GM23338 (cell line): ENCODE measurements around the gene RASIP1. TPM values are rescaled to one million over a fixed set of nuclear protein-coding genes. Genes with fewer than 3 reads are reported as not detected.

Experiments
- ATAC-seq: fragments of 200-7000 bp; cut with Tn5 transposase; 3 replicates; pipeline ENCODE4 v1.9.1; 2020
- DNase-seq: peaks from one replicate; pipeline ENCODE4 v3.0.0-alpha.2; 2015; ENCODE audit warnings: low spot score
- H2AFZ ChIP-seq: fragments of 200-600 bp; sonication (generic); 2 replicates; pipeline ENCODE4 v1.8.0; 2016; ENCODE audit warnings: antibody characterized with exemption, mild to moderate bottlenecking, moderate library complexity
- H3F3A ChIP-seq: fragments of 200-600 bp; sonication (generic); replicated peaks from 2 replicates; pipeline ENCODE4 v1.8.0; 2017; ENCODE audit warnings: antibody characterized with exemption, mixed run types, low read depth
- H3K27ac ChIP-seq: fragments of 200-600 bp; sonication (generic); 2 replicates; pipeline ENCODE4 v1.6.1; 2016; ENCODE audit warnings: low read depth
- H3K27me3 ChIP-seq: fragments of 200-600 bp; sonication (generic); 2 replicates; pipeline ENCODE4 v1.8.0; 2016; ENCODE audit warnings: mild to moderate bottlenecking, mixed run types, moderate library complexity; ENCODE audit not compliant: insufficient read depth
- H3K36me3 ChIP-seq: fragments of 200-600 bp; sonication (generic); 2 replicates; pipeline ENCODE4 v1.8.0; 2016; ENCODE audit warnings: mild to moderate bottlenecking; ENCODE audit not compliant: insufficient read depth
- H3K4me1 ChIP-seq: fragments of 200-600 bp; sonication (generic); 2 replicates; pipeline ENCODE4 v1.8.0; 2016; ENCODE audit warnings: mild to moderate bottlenecking, moderate library complexity; ENCODE audit not compliant: insufficient read depth
- H3K4me2 ChIP-seq: fragments of 200-600 bp; sonication (generic); 2 replicates; pipeline ENCODE4 v1.7.1; 2017; ENCODE audit warnings: mixed run types
- H3K4me3 ChIP-seq: fragments of 200-600 bp; sonication (generic); 2 replicates; pipeline ENCODE4 v1.6.1; 2016; ENCODE audit warnings: mixed run types
- H3K79me2 ChIP-seq: fragments of 200-600 bp; sonication (generic); replicated peaks from 2 replicates; pipeline ENCODE4 v1.8.0; 2017; ENCODE audit warnings: mild to moderate bottlenecking; ENCODE audit not compliant: insufficient read depth
- H3K9me2 ChIP-seq: fragments of 200-600 bp; sonication (generic); 2 replicates; pipeline ENCODE4 v1.8.0; 2017; ENCODE audit not compliant: insufficient read depth
- H4K20me1 ChIP-seq: fragments of 200-600 bp; sonication (generic); replicated peaks from 2 replicates; pipeline ENCODE4 v1.8.0; 2017; ENCODE audit warnings: mild to moderate bottlenecking; ENCODE audit not compliant: insufficient read depth
- H3K27ac Mint-ChIP-seq: 2 replicates; pipeline ENCODE4 v1.8.0; 2020; ENCODE audit warnings: inconsistent platforms, mild to moderate bottlenecking, moderate library complexity, mixed read lengths
- H3K27me3 Mint-ChIP-seq: 3 replicates; pipeline ENCODE4 v1.8.0; 2022; ENCODE audit warnings: low read depth, mild to moderate bottlenecking, moderate library complexity, mixed read lengths, inconsistent platforms; ENCODE audit not compliant: insufficient read depth, poor library complexity
- H3K36me3 Mint-ChIP-seq: 3 replicates; pipeline ENCODE4 v1.8.0; 2021; ENCODE audit warnings: low read depth, mild to moderate bottlenecking, inconsistent platforms, moderate library complexity, mixed read lengths
- H3K4me1 Mint-ChIP-seq: 3 replicates; pipeline ENCODE4 v1.8.0; 2020; ENCODE audit warnings: mild to moderate bottlenecking, inconsistent platforms, mixed read lengths
- H3K4me3 Mint-ChIP-seq: 3 replicates; pipeline ENCODE4 v1.8.0; 2021; ENCODE audit warnings: moderate library complexity, mild to moderate bottlenecking, inconsistent platforms, mixed read lengths
- H3K9me3 Mint-ChIP-seq: 3 replicates; pipeline ENCODE4 v1.8.0; 2020; ENCODE audit warnings: moderate library complexity, mild to moderate bottlenecking, inconsistent platforms, mixed read lengths
- CREB1 ChIP-seq: fragments of 250-450 bp; sonication (Bioruptor Pico); IDR thresholded peaks from 2 replicates; pipeline ENCODE4 v1.5.0; 2020; ENCODE audit warnings: low read depth, mild to moderate bottlenecking, moderate library complexity
- CTCF ChIP-seq, 2 experiments: fragments of 200-600 bp in 1 of 2; sonication (generic) in 1 of 2; conservative IDR thresholded peaks; 2 replicates each; pipeline versions ENCODE4 v1.5.1 to v1.6.1; 2016 to 2017; ENCODE audit warnings: antibody characterized with exemption in 2 of 2, low read depth in 2 of 2, mild to moderate bottlenecking in 2 of 2, moderate library complexity in 1 of 2
- ETS1 ChIP-seq: IDR thresholded peaks from 2 replicates; pipeline ENCODE4 v1.6.1; 2016; ENCODE audit warnings: antibody characterized with exemption
- EZH2 ChIP-seq: fragments of 200-600 bp; sonication (generic); IDR thresholded peaks from one replicate; pipeline ENCODE4 v1.8.0; 2017; ENCODE audit warnings: antibody characterized with exemption, mild to moderate bottlenecking, low read depth; ENCODE audit not compliant: unreplicated experiment
- EZH2phosphoT487 ChIP-seq: fragments of 200-600 bp; sonication (generic); IDR thresholded peaks from one replicate; pipeline ENCODE4 v1.8.1; 2018; ENCODE audit warnings: antibody characterized with exemption; ENCODE audit not compliant: unreplicated experiment
- JUNB ChIP-seq: IDR thresholded peaks from one replicate; pipeline ENCODE4 v1.6.1; 2016; ENCODE audit warnings: antibody characterized with exemption; ENCODE audit not compliant: unreplicated experiment
- NANOG ChIP-seq: IDR thresholded peaks from 2 replicates; pipeline ENCODE4 v1.6.1; 2016; ENCODE audit warnings: antibody characterized with exemption, borderline replicate concordance
- POLR2AphosphoS5 ChIP-seq: IDR thresholded peaks from 2 replicates; pipeline ENCODE4 v1.6.1; 2016; ENCODE audit warnings: antibody characterized with exemption, low read depth
- REST ChIP-seq: IDR thresholded peaks from one replicate; pipeline ENCODE4 v1.6.1; 2018; ENCODE audit warnings: antibody characterized with exemption; ENCODE audit not compliant: unreplicated experiment
- STAT1 ChIP-seq: IDR thresholded peaks from one replicate; pipeline ENCODE4 v1.6.1; 2016; ENCODE audit warnings: antibody characterized with exemption; ENCODE audit not compliant: unreplicated experiment
- ZNF114 ChIP-seq: fragments of 250-450 bp; sonication (Bioruptor Pico); IDR thresholded peaks from 2 replicates; pipeline ENCODE4 v1.5.0; 2020; ENCODE audit warnings: mild to moderate bottlenecking, moderate library complexity
- ZNF331 ChIP-seq: fragments of 250-450 bp; sonication (Bioruptor Pico); IDR thresholded peaks from 2 replicates; pipeline ENCODE4 v1.5.0; 2020; ENCODE audit warnings: low read depth, mild to moderate bottlenecking, moderate library complexity
- polyA plus RNA-seq: library from polyadenylated mRNA; unstranded; fragments of >200 nt; fragmentation: Nextera tagmentation; extraction: Ambion mirVana; gene quantifications from 2 replicates; pipeline ENCODE4 v1.2.1, GENCODE V29; 2016
- total RNA-seq: library from RNA; depleted of rRNA; stranded (reverse); fragments of >200 nt; shearing (Covaris generic); gene quantifications from 2 replicates; pipeline ENCODE4 v1.2.3, GENCODE V29; 2014

The RASIP1 gene
- total and polyA plus RNA-seq, 2 experiments from 2014 or later: 9.2 to 14.8 TPM

GRCh38 chr19:48702701-48703100 lies 37.7 kb downstream of the RASIP1 start:
- H3K9me3 Mint-ChIP-seq: peaks cover 11% of the 10 kb centered on the region
- H3F3A ChIP-seq: no peaks in the 10 kb centered on the region
- no peak overlapping the region for H2AFZ ChIP-seq
- no peak overlapping the region for H3K27ac Mint-ChIP-seq
- no peak overlapping the region for H3K4me3 Mint-ChIP-seq
- no peaks in the 10 kb centered on the region for H3K27me3 ChIP-seq
- peaks cover 9% of the 10 kb centered on the region for H3K27me3 Mint-ChIP-seq
- H3K79me2 ChIP-seq: no peaks in the 10 kb centered on the region
- ATAC-seq (no peak), DNase-seq (no peak)
- H3K4me3 ChIP-seq: no peak overlapping the region
- H3K36me3 Mint-ChIP-seq: peaks cover 39% of the 10 kb centered on the region
- H3K27ac ChIP-seq: no peak overlapping the region
- no peaks in the 10 kb centered on the region for H3K4me1 Mint-ChIP-seq
- H3K9me2 ChIP-seq: no peaks in the 10 kb centered on the region
- no peaks in the 10 kb centered on the region for H3K36me3 ChIP-seq
- no peaks in the 10 kb centered on the region for H4K20me1 ChIP-seq
- TF ChIP-seq ZNF331 (CRISPR knock-in tag) (no peak), ZNF114 (CRISPR knock-in tag) (no peak), EZH2phosphoT487 (no peak), REST (no peak), CREB1 (CRISPR knock-in tag) (no peak), STAT1 (no peak), JUNB (no peak), ETS1 (no peak), CTCF (conservative IDR thresholded peaks at IDR 0.05; ENCODE audit: low read depth in 2 of 2) (no peak), EZH2 (no peak), NANOG (no peak), POLR2AphosphoS5 (no peak)
- H3K4me2 ChIP-seq: no peak overlapping the region
- H3K4me1 ChIP-seq: no peaks in the 10 kb centered on the region
